Neural cell (in vitro differentiated cells): ENCODE results near the gene ZNF789.

Source experiments
- CTCF ChIP-seq: fragments of 450-650 bp; IDR thresholded peaks from 2 replicates; pipeline ENCODE4 v1.5.1; 2014; ENCODE audit warnings: antibody characterized with exemption, mild to moderate bottlenecking, moderate library complexity; ENCODE audit not compliant: poor library complexity, severe bottlenecking
- EP300 ChIP-seq: fragments of 450-650 bp; conservative IDR thresholded peaks from 2 replicates; pipeline ENCODE4 v1.6.1; 2014; ENCODE audit warnings: antibody characterized with exemption, mild to moderate bottlenecking, moderate library complexity; ENCODE audit not compliant: poor library complexity, severe bottlenecking
- EZH2 ChIP-seq: fragments of 200-600, 300-800 bp; shearing (Covaris generic), sonication (generic); IDR thresholded peaks from 2 replicates; pipeline ENCODE4 v1.6.1; 2014; ENCODE audit warnings: antibody characterized with exemption, low read length, borderline replicate concordance, mild to moderate bottlenecking; ENCODE audit not compliant: insufficient read depth, poor library complexity, severe bottlenecking
- MXI1 ChIP-seq: fragments of 450-650 bp; conservative IDR thresholded peaks from 2 replicates; pipeline ENCODE4 v1.6.1; 2014; ENCODE audit warnings: antibody characterized with exemption, mild to moderate bottlenecking; ENCODE audit not compliant: poor library complexity, severe bottlenecking
- POLR2AphosphoS5 ChIP-seq: IDR thresholded peaks from 2 replicates; pipeline ENCODE4 v1.6.1; 2012
- RAD21 ChIP-seq: fragments of 450-650 bp; conservative IDR thresholded peaks from 2 replicates; pipeline ENCODE4 v1.6.1; 2014; ENCODE audit warnings: antibody characterized with exemption, mild to moderate bottlenecking, moderate library complexity
- SMC3 ChIP-seq: fragments of 450-650 bp; conservative IDR thresholded peaks from 2 replicates; pipeline ENCODE4 v1.6.1; 2014; ENCODE audit warnings: antibody characterized with exemption, mild to moderate bottlenecking, moderate library complexity; ENCODE audit not compliant: poor library complexity
- TAF1 ChIP-seq: IDR thresholded peaks from 2 replicates; pipeline ENCODE4 v1.6.1; 2012; ENCODE audit warnings: low read depth

- TF ChIP-seq CTCF (no peak), EP300 (no peak), POLR2AphosphoS5 (no peak), EZH2 (no peak), RAD21 (no peak), TAF1 (no peak), MXI1 (no peak), SMC3 (no peak)
Measured at GRCh38 chr7:99457050-99457649, 15.5 kb upstream of the ZNF789 start.
